Epithelial cell of esophagus (primary cell): Measurements from ENCODE around the gene SEL1L3.
A peak's percentile ranks its signal among the peaks of the same experiment; 100 is the strongest.

Experiments used
- DNase-seq: peaks from one replicate; pipeline ENCODE4 v3.0.0; 2010; ENCODE audit warnings: low read depth
- H3K4me3 ChIP-seq: 2 replicates; pipeline ENCODE4 v1.5.1; 2011; ENCODE audit warnings: mild to moderate bottlenecking, low read length, control low read depth
- TF ChIP-seq, protein P1 (sequence below): IDR thresholded peaks from 2 replicates; pipeline ENCODE4 v1.5.1; 2011; ENCODE audit warnings: low read depth, mild to moderate bottlenecking, low read length, control low read depth, inconsistent platforms; ENCODE audit not compliant: insufficient read depth; ENCODE audit errors: missing control alignments

The SEL1L3 gene

DNA sequence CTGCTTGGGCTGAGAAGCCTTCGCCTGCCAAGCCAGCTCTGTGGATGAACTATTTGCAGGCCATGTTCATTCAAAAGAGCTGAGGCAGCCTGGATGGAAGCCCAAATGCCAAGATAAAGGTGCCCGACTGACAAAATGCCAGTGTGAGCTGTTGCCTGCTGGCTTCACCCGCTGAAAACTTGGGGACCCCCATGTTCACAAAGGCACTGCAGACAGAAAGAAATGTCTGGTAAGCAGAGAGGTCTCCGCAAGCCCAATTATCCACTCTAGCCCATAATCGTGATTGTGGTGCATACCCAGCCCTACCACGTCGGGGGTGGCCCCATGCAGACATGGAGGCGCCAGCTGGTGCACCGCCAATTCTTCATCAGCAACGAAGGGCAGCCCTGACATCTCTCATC lies 38.2 kb upstream of the SEL1L3 start:
- DNase-seq = no peak
- TF ChIP-seq, protein P1, sequence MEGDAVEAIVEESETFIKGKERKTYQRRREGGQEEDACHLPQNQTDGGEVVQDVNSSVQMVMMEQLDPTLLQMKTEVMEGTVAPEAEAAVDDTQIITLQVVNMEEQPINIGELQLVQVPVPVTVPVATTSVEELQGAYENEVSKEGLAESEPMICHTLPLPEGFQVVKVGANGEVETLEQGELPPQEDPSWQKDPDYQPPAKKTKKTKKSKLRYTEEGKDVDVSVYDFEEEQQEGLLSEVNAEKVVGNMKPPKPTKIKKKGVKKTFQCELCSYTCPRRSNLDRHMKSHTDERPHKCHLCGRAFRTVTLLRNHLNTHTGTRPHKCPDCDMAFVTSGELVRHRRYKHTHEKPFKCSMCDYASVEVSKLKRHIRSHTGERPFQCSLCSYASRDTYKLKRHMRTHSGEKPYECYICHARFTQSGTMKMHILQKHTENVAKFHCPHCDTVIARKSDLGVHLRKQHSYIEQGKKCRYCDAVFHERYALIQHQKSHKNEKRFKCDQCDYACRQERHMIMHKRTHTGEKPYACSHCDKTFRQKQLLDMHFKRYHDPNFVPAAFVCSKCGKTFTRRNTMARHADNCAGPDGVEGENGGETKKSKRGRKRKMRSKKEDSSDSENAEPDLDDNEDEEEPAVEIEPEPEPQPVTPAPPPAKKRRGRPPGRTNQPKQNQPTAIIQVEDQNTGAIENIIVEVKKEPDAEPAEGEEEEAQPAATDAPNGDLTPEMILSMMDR = no peak
- no peak overlapping the region for H3K4me3 ChIP-seq

DNA sequence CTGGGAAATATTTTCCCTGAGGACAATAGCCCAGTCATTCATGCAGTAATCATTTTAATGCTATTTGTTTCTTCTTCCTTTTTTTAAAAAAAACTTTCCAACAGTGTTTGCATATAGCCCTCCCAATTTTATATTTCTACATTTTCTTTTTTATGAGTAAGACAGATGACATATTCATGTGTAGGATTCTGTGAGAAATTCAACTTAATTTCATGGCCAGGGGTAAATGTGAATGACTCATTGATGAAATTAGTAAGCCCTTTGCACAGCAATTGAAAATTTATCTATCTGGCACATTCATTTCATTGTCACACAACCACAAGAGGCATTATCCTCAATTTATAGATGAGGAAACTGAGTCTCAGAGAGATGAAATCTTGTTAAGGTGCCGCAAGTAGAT lies 37.5 kb upstream of the SEL1L3 start:
- no peak overlapping the region for H3K4me3 ChIP-seq
- no peak for DNase-seq
- TF ChIP-seq, protein P1 = no peak

DNA sequence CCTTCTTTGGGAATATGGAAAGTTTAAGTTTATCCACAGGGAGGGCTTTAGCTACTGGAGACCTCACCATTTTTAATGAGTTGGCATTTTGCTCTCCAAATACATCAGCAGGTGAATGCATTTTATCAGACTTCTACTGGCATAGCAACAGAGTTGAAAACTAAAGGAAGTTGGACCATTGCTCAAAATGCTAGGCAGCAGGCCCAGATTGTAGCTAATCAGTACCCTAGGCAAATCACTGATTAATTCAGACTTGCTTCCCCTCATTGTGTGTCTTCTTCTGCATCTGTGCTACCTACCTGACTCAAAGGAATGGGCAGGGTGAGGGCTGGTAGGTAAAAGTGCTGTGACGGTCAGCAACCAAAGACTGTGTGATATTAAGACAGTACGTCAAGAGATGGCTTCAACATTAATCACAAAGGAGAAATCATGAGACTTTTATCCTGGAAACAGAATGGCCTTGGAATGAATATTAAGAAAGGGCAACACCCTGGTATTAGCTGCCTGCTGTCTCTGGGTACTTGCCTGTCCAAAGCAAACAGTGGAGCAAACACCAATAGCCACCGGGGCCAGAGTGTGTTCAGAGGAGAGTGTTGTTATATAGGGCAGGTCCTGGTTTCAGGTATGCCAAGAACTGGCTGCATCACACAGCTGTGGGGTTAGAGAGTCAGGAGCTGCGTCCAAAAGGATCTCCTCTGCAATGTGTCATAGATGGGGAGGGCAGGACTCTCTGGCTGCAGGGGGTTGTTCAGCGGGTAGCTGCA lies 34.2 kb upstream of the SEL1L3 start:
- DNase-seq = peak; percentile 18
- TF ChIP-seq, protein P1 = no peak
- H3K4me3 ChIP-seq = no peak overlapping the region

DNA sequence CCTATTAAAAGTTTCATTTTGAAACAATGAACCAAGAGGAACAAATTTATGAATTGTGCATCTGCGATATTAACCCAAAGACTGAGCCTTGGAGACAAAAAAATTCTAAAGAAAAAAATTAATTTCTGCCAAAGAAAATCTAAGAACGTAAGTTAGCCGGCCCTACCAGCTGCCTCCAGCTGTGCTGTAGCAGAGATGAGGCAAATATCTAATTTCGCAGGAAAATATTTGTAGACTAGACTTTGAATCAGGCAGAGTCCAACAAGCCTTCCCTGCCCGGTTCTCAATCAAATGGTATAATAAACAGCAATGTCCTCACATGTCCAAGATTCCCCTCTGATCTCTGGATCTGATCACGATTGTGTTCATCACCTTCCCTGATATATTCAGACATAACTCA lies 30.0 kb upstream of the SEL1L3 start:
- TF ChIP-seq, protein P1 = no peak
- DNase-seq = no peak
- no peak overlapping the region for H3K4me3 ChIP-seq

DNA sequence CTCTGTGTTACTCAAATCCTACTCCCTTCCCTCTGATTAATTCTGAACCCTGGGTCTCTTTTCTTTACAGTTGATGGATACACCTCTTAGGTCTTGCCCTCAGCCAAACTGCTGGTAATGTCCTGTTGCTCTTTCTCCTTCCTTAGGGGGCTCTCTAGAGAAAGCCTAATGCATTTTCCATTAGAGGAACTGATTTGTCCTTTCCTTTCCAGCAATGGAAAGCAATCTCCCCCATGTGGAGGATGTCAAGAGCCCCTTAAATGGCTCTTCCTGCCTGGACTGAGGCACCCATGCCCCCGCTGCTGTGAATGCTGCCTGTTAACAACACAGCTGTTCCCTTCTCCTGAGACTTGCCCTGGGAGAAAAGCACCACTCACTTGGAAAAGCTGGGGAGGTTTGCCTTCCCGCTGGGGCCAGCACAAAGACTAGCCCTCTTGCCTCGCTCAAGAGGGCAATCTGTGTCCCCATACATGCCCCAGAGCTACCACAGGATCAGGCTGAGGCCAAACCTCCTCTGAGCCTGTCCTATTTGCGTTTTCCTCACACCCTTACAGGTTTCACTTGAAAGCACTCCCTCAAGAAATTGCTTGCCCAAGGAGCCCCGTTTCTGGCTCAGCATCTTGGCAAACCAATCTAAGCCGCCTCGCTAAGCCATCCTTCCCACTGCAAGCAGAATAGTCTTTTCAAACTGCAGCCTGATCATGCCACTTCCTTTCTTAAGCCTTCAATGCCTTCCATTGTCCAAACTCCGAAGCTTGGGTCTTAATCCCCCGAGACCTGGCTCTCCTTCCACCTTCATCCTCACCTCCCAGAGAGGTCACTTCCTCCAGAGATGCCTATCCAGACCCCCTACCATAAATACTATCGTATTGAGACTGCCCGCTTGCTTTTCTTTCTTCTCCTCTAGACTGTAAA lies 28.0 kb upstream of the SEL1L3 start:
- no peak for DNase-seq
- no peak overlapping the region for H3K4me3 ChIP-seq
- TF ChIP-seq, protein P1 = no peak

DNA sequence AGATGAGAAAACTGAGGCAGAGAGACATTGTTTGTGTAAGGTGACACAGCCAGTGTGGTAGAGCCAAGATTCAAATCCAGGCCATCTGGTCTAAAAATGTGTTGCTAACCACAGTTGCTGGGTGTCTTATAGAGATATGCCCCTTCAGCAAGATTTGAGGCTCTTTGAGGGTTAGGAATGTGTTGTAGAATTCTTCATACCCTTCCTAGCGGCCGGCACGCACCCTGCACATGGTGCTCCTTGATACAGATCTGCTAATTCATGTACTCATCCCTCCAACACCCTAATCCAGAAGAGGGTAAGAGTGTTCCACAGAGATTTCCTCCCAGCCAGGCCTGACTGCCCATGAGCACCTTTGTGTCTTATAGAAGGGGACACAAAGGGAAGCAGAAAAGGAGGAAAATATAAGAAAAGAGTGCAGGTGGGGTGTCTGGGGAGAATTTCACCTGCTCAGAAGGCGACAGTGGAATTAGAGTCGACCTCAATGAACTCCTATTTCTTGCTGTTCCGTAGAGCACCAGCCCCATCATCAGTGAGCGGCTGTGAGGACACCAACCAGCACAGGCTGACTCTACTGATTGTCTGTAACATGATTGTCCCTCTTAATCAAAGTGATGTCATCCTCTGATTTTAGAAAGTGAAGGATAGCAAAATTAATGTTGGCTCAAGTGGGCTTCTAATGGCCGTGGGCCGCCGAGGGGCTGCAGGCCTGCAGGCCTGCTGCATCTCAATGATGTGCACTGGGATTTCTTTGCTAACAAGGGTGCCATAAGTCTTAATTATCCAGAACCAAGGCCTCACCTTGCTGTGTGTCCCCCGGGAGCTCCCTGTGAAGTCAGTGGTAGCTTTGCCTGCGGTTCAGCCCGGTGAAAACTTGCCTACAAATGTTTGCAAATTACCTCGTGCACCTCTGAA lies 27.1 kb upstream of the SEL1L3 start:
- TF ChIP-seq, protein P1 = no peak
- H3K4me3 ChIP-seq = no peak overlapping the region
- DNase-seq = no peak
